GM18499 (cell line): ENCODE results near the gene GADD45GIP1.

Experiments
- ATAC-seq: cut with Tn5 transposase; IDR thresholded peaks from one replicate; pipeline ENCODE4 v1.9.1; 2021; ENCODE audit warnings: moderate number of reproducible peaks; ENCODE audit not compliant: insufficient read depth, unreplicated experiment

GADD45GIP1 gene

GRCh38 chr19:12956446-12957388, at the start of gene GADD45GIP1:
GADD45GIP1 (minus strand) TSS chr19:12957223; CDS start chr19:12957212, 11 bp downstream.
- ATAC-seq = no peak

- no peak for ATAC-seq
Measured at GRCh38 chr19:13005861-13006370, 48.9 kb upstream of the GADD45GIP1 start.

GRCh38 chr19:13005253-13005652, 48.2 kb upstream of the GADD45GIP1 start:
- no peak for ATAC-seq

- ATAC-seq = no peak
Measured at GRCh38 chr19:13004273-13004672, 47.2 kb upstream of the GADD45GIP1 start.

- ATAC-seq = no peak
Measured at GRCh38 chr19:13003081-13003480, 46.1 kb upstream of the GADD45GIP1 start.

- ATAC-seq = no peak
Measured at GRCh38 chr19:13002166-13002898, 45.3 kb upstream of the GADD45GIP1 start.

GRCh38 chr19:13001502-13002165, 44.6 kb upstream of the GADD45GIP1 start:
- ATAC-seq = no peak

GRCh38 chr19:13001166-13001501, 44.1 kb upstream of the GADD45GIP1 start:
- ATAC-seq = no peak

GRCh38 chr19:12997967-12998940, 41.2 kb upstream of the GADD45GIP1 start:
- ATAC-seq = no peak

GRCh38 chr19:12997179-12997966, 40.4 kb upstream of the GADD45GIP1 start:
- ATAC-seq = no peak

GRCh38 chr19:12996406-12997094, 39.5 kb upstream of the GADD45GIP1 start:
- no peak for ATAC-seq

GRCh38 chr19:12995596-12996405, 38.8 kb upstream of the GADD45GIP1 start:
- ATAC-seq = no peak

- ATAC-seq = no peak
Measured at GRCh38 chr19:12994701-12995595, 37.9 kb upstream of the GADD45GIP1 start, which contains the start of gene NFIX. NFIX (plus strand) TSS chr19:12995475; CDS start chr19:12995838, 363 bp downstream.

GRCh38 chr19:12993562-12993961, 36.5 kb upstream of the GADD45GIP1 start:
- no peak for ATAC-seq

- ATAC-seq = no peak
Measured at GRCh38 chr19:12992729-12993128, 35.7 kb upstream of the GADD45GIP1 start.

GRCh38 chr19:12991296-12991695, 34.3 kb upstream of the GADD45GIP1 start:
- no peak for ATAC-seq
